ENCODE data around the gene MACROD2.
"Not testable (repeated sequence)": the region's sequence is repeated elsewhere in the genome, so short reads cannot be mapped to it uniquely, and the experiment has no call there.

Gene MACROD2

DNA sequence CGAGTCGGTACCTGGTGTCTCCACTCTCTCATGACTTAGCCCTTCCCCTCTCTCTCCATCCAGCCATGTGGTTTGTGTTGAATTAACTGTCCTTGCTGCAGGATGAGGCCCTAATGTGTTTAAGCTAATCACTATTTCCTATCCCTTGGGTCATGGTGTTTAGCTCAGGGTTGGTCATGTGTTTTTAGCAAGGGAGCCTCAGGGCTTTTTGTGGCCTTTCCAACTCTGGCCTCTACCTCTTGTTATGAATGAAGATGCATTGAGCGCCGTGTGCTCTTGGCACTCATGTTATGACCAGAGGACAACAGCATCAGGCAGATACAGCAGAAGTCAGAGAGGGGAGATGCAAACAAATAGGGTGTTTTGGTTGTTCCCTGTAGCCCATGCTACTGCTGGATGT lies 1016.3 kb downstream of the MACROD2 start:
- in situ Hi-C loops (cut with HindIII; ENCODE audit: low sequenced_read_pairs), result no loop called here

DNA sequence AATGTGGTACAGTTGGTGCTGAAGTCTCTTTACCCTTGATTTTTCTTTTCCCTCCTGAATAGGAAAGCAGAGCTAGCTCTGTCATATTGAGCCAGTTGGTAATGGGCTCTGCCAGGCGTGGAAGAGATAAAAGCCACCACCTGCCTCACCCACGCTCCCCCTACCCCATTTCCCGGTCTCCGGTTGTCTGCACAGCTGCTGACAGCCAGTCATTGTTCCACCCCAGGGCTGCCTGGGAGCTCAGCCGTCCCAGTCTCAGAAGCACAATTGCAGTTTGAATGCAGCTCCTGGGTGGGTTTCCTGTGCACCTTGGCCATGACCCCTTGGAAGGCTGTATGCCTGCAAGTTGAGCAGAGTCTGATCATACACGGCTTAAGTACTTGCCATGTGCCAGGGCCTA lies 1017.2 kb downstream of the MACROD2 start:
- in situ Hi-C loops (cut with HindIII; ENCODE audit: low sequenced_read_pairs), result no loop called here

DNA sequence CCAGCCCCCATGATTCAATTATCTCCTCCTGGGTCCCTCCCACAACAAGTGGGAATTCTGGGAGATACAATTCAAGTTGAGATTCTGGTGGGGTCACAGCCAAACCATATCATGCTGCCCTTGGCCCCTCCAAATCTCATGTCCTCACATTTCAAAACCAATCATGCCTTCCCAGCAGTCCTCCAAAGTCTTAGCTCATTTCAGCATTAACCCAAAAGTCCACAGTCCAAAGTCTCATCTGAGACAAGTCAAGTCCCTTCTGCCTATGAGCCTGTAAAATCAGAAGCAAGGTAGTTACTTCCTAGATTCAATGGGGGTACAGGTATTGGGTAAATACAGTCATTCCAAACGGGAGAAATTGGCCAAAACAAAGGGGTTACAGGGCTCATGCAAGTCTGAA lies 1021.6 kb downstream of the MACROD2 start:
- in situ Hi-C loops (cut with HindIII; ENCODE audit: low sequenced_read_pairs), result not testable (repeated sequence)

DNA sequence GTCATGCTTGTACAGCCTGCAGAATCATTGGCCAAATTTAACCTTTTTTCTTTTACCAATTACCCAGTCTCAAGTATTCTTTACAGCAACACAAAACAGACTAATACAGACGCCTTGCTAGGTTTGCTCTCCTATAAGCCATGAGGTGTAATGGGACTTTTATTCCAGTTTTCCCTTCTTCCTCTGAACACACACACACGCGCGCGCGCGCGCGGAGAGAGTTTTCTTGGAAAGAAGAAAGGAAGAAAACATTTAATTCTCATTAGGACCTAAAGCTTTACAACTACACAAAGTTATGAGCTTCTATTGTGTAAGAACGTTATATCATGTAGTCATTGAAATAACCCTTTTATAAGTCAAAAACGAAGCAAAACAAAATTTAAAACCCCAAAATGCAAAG lies 1023.6 kb downstream of the MACROD2 start:
- in situ Hi-C loops (cut with HindIII; ENCODE audit: low sequenced_read_pairs), result no loop called here

DNA sequence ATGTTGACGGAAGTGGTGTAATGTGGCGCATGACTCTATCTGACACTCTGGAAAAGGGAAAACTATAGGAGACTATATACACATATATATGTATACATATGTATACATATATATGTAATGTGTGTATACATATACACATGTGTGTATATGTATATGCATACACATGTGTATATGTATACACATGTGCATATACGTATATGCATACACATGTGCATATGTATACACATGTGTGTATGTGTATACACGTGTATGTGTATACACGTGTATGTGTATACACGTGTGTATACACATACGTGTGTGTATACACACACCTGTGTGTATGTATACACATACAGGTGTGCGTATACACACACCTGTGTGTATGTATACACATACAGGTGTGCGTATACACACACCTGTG lies 1025.5 kb downstream of the MACROD2 start:
- in situ Hi-C loops (cut with HindIII; ENCODE audit: low sequenced_read_pairs), result no loop called here

DNA sequence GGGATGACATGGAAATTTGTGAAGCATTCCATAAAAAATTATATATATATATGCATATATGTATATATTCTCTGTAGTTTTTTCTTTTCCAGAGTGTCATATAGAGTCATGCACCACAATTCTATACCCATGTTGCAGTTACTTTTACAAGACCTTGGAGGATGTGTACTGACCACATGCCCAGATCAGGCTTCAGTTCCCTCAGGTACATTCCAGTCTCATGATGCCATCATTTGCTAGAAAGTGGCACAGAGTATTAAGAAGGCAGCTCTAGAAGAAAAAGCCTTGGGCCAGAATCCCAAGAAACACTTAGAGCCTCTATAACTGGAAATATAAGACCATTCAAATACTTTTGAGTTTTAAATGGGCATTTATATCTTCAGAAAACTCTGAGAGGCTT lies 1027.6 kb downstream of the MACROD2 start:
- in situ Hi-C loops (cut with HindIII; ENCODE audit: low sequenced_read_pairs), result no loop called here

DNA sequence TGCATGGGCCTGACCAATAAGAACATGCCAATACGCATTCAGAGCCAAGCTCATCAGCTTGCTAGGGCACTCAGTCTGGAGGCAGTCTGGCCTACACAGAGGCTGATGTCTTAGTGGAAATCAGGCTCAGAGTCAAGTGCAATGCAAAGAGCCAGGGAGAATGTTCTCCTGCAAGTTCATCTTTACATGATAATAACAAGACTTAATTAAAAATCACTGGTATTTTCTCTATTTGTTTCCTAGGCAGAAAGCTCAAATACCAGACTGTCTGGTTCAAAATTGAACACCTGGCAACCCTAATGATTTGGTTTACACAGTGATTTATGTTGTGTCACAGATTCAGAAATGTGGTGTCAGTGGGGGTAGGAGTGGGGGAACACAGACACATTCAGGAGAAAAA lies 1031.4 kb downstream of the MACROD2 start:
- in situ Hi-C loops (cut with HindIII; ENCODE audit: low sequenced_read_pairs), result no loop called here

DNA sequence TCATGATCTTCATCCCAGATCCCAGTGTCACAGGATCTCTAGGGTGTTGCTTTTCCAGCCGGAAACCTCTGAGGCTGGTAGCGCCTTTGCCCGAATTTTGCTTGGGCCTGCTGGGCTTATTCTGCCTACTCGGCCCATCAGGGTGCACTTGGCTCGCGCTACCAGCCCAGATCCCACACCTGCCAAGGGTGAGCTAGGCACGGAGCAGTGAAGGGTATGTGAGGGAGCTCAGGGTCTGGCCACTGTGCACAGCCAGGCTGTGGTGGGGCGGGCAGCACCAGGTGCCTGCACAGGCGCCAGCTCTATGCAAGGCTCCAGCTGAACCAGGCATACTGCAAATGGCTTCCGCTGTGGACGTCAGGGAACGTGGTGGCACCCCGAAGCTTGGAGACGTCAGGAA lies 1035.5 kb downstream of the MACROD2 start:
- in situ Hi-C loops (cut with HindIII; ENCODE audit: low sequenced_read_pairs), result no loop called here

DNA sequence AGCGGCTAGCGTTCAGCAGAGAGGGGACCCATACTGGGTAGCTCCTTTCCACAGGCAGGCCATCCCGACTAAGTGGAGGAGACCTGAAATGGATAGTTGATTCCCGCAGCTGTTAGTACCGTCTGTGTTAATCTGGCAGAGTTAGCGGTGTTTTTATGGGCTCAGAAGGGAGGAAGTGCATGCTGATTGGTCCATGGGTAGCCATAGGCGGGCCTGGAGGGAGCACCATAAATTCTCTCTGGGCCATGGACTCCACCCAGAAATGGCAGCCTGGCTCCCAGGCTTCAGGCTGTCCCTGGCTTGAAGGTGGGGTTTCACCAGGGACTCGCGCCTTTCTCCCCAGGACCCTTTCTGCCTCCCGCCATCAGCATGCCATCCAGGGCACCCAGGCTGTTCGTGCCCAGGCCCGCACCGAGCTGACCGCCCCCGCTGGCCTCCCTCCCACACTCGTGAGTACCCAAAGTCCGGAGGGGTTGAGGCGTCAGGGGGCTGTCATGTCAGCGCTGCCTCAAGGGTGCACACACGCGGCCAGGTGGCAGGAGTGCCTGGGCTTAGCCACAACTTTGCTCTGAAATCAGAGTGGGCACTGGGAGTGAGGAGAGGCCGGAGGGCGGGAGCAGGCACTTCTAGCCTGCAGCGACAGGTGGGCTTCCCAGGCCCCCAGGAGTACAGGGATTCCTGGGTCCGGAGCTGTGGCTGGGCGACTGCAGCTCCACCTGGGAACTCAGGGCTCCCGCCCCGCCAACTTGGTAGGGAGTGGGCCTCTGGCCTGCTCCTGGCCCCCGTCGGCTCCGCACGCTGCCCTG lies 1036.4 kb downstream of the MACROD2 start:
- in situ Hi-C loops (cut with HindIII; ENCODE audit: low sequenced_read_pairs), result no loop called here

DNA sequence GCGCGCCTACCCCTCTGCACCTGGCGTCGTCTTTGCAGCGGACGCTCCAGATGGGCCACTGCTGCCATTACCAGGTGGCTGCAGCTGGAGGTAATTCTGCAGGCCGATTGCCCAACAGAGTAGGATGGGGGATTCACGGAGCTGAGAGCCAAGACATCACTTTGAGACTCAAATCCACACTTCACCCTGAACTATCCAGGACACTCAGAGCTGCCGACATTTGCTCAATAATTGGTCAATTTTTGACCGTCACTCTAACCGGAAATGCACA lies 1037.0 kb downstream of the MACROD2 start:
- in situ Hi-C loops (cut with HindIII; ENCODE audit: low sequenced_read_pairs), result no loop called here

DNA sequence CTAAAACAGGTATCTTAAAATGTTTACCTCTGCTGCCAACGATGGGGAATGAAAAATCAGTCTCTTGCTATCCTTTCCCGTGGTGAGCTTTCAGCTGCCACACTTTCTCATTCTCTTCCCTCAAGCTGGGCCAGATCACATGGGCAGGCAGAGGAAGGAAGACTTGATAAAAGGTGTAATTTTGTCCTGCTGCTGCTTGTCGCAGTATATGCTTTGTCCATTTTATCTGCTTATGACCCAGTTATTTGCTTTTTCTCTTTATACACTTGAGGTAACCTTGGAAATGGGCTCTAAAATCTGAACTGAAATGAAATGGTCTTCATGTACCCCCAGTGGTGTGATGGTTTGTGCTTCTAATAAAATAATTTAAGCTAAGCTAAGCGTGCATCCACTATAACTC lies 1038.0 kb downstream of the MACROD2 start:
- in situ Hi-C loops (cut with HindIII; ENCODE audit: low sequenced_read_pairs), result no loop called here

DNA sequence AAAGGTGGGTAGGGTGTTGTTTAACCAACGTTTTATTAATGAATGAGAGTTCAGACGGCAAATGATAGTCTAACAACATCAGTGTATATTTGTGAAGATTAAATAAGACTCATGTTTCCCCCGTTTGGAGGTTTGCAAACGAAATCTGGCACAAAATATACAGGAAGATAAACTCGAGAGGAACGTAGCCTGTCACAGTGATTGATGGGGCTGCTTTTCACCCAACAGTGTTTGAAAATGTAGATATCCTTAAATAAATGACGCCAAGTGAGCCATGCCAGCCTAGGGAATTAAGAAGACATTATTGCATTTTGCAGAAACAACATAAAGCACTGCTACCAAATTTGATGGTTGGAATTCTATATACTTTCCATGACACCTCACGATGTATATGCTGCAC lies 1038.6 kb downstream of the MACROD2 start:
- in situ Hi-C loops (cut with HindIII; ENCODE audit: low sequenced_read_pairs), result no loop called here

DNA sequence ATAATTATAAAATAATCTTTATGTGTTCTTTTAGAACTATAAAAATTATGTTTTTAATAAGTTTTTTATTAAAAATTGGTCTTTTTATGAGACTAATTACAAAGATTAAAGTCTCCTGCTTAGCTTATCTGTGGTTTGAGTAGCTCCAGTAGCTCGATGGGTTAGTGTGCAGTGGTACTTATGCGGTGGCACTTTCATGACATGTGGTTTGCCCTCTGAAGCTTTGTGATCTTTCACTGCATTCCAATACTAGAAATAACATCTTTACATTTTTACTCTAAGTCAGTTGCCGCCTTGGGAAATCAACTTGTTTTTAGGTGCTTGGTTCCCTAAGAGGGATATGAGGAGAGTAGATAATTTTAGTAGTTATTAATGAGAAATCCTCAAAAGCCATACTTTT lies 1041.6 kb downstream of the MACROD2 start:
- in situ Hi-C loops (cut with HindIII; ENCODE audit: low sequenced_read_pairs), result no loop called here

DNA sequence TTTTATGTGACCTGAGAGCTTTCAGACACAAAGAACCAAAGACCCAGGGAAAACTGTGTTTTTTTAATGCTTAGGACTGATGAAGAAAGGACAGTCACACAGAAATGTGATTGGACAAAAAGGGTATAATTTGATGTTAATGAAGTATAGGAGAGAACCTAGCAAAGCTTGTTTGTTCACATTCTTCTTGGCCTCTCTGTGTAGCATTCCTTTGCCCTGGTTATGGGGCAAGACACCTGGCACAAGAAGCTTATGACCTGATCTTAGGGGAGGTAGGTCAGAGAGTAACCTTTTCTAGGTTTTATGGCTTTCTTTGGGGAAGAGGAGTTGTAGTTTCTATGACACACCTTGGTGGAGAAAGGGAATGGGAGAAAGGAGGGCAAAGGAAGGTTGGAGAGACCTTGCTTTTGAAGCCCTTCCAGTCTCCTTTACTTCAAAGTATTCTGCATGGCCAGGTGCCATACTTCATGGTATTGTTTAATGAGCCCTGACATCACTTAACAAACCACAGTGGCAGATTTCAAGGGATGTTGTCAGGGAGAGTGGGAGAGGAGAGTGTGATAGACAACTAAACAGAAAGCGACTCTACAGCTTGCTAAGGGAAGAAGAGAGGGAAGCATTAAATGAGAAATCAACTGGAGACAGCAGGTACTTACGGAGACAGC lies 1043.9 kb downstream of the MACROD2 start:
- in situ Hi-C loops (cut with HindIII; ENCODE audit: low sequenced_read_pairs), result no loop called here

DNA sequence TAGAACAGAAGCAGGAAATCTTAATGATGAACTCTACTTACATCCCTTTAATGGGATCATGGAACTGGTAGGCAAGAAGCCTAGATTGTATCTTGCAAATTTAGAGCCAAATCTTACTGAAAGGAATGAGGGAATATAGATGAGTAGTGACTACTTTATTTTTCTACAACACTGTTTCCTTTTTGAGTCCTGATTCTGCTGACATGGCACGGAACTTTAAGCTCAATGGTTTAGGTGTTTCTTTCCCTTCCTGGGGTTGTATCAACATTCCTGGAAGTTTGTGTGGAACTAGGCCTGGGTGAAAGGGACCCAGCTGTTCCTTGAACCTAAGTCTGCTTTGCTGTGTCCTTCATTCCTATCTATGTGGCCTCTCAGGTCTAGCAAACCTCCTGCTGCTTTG lies 1047.4 kb downstream of the MACROD2 start:
- in situ Hi-C loops (cut with HindIII; ENCODE audit: low sequenced_read_pairs), result no loop called here

DNA sequence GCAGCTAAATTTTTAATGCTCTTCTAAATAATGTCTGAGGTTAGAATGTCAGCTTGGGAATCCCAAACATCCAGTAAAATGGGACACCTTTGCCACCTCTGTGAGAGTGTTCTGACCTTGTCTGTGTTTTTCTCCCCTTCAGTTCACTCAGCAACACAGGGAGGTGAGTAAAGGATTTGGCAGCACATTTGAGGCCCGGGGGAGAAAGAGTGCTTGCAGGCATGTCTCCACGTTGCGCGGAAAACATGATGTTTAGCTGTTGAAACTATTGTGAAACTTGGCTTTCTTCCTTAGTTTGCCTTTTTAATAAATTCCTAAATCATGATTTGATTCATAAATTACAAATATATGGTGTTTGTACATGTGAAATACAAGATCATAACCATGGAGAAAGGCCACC lies 1049.9 kb downstream of the MACROD2 start:
- in situ Hi-C loops (cut with HindIII; ENCODE audit: low sequenced_read_pairs), result no loop called here

DNA sequence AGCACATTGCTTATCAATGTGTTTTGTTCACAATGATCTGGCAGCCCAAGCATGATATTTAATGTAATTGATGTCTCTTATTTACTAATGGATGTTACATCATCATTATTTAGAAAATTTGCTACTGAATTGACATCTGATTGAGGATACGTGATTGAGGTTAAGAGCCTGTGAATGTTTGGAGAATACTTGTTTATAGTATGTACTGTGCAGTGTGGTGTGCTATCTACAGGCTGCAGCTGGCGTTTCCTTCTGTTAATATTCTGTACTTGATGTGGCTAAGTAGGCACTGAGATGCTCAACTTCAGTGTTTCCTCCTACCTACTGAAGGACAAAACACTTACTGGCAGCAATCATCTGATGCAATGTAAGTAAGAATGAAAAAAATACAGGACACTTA lies 1051.7 kb downstream of the MACROD2 start:
- in situ Hi-C loops (cut with HindIII; ENCODE audit: low sequenced_read_pairs), result no loop called here

DNA sequence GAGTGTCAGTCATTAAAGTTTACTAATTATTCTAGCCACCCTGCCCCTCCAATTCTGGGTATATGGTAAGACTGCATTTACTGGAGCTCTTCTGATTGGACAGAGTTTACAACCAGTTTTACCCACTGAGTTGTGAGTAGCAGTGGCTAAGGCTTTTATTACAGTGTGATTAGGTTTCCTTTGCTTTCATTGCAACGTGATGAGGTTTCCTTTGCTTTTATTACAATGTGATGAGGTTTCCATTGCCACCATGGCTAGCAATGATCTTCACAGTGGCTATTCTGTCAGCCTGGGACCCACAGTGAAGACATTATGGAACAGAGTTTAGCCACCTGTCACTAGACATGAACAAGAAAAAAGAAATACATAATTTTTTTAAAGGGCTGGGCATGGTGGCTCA lies 1052.3 kb downstream of the MACROD2 start:
- in situ Hi-C loops (cut with HindIII; ENCODE audit: low sequenced_read_pairs), result no loop called here

DNA sequence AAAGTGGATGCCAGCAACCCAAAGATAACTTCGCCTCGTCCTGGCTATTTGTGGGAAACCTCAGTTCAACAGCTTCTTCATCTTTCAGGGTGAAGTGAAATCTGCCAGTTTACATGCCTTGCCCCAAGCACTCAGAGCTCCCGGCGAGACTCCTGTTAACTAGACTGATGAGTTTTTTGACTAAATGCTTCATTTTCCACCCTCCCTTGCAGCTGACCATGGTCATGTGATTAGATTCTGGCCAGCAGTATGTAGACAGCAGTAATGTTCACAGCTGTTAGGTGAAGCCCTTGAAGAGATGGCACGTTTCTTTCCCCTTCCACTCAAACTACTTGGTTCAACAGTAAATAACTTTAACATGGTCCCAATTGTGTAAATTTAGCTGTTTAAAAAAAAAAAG lies 1060.9 kb downstream of the MACROD2 start:
- in situ Hi-C loops (cut with HindIII; ENCODE audit: low sequenced_read_pairs), result no loop called here

DNA sequence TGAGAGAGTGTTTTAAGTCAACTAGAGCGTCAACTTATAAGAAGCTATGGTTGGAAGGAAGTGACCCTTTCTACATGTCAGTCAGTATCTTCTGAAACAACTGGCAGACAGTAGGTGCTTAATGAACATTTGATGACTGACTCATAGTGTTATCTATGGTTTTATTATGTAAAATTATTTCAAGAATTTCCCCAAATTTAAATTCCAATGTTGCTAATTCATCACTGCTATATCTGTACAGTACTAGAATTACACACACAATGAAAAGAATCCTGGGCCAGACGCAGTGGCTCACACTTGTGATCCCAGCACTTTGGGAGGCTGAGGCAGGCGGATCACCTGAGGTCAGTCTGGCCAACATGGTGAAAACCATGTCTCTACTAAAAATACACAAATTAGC lies 1063.5 kb downstream of the MACROD2 start:
- in situ Hi-C loops (cut with HindIII; ENCODE audit: low sequenced_read_pairs), result no loop called here

DNA sequence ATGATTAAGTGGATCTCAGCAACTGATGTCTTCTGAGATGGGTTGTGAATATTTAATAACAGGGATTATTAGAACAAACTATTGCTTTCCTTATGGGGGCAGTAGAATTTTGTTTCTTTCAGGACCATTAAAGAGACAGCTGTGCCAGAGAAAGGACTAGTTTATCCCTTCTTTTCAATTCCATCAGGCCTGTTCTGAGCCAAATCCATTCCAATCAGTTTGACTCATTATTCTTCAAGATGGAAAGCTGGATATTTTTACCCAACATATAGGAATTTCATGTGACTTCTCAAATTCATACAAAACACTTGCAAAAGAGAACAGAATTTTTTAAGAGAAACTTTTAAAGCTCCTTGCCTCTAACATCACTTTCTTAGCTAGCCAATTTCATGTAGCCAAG lies 1064.1 kb downstream of the MACROD2 start:
- in situ Hi-C loops (cut with HindIII; ENCODE audit: low sequenced_read_pairs), result no loop called here

DNA sequence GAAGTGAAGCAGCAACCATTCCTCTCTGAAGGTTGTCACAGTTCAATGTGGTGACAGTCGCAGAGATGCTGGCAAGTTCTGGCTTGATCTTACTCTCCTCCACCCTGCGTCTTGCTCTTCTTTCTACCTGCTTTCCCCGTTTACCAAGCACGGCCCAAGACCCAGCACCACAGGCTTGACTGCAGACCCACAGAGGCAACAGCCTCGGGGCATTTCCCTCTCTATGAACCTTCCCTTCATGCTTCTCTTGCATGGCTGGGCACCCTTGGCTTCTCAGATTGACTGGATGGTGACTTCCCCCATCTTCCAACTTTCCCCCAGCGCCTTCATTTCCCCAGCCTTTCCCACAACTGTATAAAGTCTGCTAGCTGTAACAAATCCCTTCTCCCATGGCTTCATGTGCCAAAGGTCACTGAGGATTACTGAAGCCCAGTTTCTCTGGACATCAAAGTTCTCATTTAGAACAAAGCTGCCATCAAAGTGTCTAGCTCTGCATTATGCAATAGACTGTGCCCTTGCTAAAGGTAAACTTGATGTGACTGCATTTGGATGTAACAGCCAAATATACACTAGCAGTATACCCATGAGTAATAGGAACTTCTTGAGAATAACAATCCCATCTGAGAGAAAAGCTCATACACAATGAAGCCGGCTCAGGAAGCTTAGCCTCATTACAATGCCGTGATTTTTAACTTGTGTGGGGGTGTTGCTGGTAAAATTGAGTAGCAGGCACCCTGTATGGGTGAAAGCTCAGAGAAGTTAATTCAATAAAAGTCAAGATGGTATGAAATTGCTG lies 1065.1 kb downstream of the MACROD2 start:
- in situ Hi-C loops (cut with HindIII; ENCODE audit: low sequenced_read_pairs), result no loop called here
